ENCODE data around the gene RAB31.

RAB31 gene

DNA sequence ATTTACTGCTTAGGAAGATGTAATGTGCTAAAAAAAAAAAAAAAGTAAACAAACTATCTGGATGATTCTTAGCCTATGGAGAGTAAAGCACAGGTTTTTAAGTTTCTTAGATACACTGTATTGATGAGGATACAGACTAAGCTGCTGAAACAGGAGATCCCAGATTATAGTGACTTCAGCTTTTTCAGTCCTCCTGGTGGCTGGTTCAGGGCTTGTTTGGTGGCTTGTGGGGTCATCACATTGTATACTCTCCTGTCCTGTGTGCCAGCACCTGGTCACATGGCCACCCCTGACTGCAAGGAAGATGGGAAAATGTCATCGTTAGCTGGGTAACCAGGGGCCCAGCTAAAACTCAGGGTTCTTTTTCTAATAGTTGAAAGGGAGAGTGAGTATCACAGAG is 31.4 kb downstream of the RAB31 start:
- no peak for DNase-seq

- DNase-seq: peak; percentile 53
Measured at GRCh38 chr18:9740071-9740470, 32.0 kb downstream of the RAB31 start.

- no peak for DNase-seq
Measured at GRCh38 chr18:9741406-9741792, 33.3 kb downstream of the RAB31 start.

DNA sequence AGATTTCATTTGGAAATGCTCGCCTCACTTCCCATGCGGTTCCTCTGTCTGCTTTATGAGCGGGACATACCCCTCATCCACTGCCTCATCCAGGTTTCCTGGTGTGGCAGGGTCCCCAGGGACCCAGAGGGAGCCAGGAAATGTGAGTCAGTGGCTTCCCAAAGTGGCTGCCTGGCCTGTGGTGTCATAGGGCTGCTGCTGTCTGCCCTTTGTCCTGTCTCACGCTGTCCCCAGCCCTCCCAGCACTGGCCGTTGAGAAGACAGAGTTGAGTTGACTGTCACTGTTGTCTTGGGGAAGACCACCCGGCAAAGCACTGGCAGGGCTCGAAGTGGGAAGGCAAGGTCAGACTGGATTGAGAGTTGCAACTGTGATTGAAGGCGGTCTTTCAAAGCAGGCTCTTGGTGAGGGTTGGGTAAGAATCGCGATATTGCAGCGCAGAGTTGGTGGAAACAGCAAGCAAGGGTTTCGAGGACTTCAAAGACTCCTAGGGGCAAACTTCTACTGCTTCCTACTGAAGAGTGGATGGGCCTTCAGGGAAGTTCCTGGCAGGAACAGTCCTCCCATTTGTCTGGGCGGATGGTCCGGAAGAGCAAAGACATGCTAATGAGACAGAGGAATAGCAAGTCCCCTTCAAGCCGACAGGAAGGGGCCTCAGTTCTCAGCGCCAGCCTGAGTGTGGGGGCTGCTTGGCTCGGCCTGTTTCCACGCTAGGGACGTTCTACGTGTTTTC is 33.9 kb downstream of the RAB31 start:
- peak; percentile 83 for DNase-seq

GRCh38 chr18:9742524-9743131 is 34.5 kb downstream of the RAB31 start:
- DNase-seq: peak; percentile 53

DNA sequence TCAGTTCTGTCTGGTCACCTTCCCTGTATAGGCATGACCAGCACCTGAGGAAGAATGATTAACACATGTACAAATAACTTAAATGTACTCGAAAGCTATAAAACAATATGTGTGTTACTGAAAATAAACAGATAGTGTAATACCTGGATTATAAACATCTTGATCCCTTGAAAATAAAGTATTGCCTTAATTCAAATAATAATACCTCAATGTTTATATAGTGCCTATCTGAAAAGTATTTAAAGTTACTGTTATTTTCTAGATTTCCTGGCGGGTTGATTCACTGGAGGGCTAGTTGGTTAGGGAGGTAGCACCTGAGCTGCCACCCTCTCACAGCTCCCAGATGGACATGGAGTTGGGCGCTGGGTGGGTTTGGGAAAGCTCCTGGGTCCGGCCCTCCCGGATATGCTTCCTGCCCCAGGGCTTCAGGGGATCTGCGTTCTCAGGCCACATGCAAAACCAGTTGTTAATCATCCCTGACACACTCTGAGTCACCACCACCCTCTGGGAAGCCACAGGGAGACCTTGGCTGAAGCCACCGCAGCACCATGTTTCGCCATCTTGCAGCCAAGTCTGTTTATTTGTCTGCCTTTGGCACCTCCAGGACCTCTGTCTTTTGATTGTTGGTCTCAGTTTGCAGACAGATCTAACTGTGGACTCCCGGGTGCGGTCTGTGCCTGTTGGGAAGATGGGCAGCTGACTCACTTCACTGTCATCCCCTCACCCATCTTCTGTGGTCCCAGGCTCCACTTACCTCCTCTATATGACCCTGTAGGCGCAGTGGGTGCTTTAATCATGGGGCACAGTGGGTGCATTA is 35.3 kb downstream of the RAB31 start:
- peak; percentile 96 for DNase-seq

- peak; percentile 22 for DNase-seq
Measured at GRCh38 chr18:9746958-9747357, 38.9 kb downstream of the RAB31 start.

DNA sequence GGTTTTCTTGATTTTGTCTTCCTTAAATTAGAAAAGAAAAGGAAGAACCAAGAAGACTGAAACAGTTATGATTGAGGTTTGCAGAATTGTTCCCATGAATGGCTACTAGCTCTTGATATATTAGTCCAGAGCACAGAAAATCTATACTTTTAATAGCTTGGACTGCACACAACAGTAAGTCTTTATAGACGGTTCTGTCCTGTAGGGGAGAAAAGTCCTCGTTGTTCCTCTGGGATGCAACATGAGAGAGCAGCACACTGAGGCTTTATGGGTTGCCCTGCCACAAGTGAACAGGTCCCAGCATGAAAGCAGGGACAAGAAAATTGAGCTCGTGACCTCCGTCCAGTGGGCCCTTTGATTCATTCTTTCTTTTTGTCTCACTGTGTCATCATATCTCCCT is 41.5 kb downstream of the RAB31 start:
- no peak for DNase-seq

DNA sequence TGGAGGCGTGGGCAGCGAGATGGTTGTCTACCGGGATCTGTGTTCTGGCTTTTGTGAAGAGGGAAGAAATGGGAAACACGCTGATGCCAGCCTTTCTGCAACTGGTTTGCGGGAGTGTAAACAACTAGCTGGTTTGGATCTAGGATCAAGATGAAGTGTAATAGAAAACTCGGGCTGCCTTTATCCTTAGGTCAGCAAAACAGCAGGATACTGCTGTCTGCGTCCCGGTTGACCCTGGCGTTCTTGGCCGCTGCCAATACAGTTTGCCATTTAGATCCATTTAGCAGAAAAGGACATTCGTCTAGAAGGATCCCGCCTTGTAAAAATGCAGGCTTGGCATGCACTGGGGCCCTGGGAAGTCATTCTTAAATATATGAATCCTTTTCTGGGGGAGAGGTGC is 42.0 kb downstream of the RAB31 start:
- no peak for DNase-seq

- no peak for DNase-seq
Measured at GRCh38 chr18:9750606-9751304, 42.7 kb downstream of the RAB31 start.

- no peak for DNase-seq
Measured at GRCh38 chr18:9751371-9752031, 43.4 kb downstream of the RAB31 start.

- DNase-seq: peak; percentile 35
Measured at GRCh38 chr18:9753846-9754245, 45.7 kb downstream of the RAB31 start.

DNA sequence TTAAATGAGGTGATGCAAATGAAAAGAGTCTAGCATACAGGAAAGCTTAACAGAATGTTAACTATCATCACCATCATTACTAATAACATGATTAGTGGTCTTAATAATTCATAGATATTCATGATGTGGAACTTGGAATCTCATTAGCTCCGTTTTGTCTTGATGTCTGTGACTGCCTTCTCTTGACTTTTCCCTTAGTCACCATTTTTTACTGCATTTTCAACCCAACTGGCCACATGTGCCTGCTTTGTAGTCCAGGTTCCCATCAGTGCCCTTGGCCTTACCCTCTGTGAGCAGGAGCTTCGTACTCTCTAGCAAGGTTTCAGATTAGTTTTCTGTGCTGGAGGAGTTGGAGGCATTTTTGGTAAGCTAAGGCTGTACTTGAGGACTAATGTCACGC is 47.0 kb downstream of the RAB31 start:
- DNase-seq: no peak

- no peak for DNase-seq
Measured at GRCh38 chr18:9755615-9756014, 47.5 kb downstream of the RAB31 start.

DNA sequence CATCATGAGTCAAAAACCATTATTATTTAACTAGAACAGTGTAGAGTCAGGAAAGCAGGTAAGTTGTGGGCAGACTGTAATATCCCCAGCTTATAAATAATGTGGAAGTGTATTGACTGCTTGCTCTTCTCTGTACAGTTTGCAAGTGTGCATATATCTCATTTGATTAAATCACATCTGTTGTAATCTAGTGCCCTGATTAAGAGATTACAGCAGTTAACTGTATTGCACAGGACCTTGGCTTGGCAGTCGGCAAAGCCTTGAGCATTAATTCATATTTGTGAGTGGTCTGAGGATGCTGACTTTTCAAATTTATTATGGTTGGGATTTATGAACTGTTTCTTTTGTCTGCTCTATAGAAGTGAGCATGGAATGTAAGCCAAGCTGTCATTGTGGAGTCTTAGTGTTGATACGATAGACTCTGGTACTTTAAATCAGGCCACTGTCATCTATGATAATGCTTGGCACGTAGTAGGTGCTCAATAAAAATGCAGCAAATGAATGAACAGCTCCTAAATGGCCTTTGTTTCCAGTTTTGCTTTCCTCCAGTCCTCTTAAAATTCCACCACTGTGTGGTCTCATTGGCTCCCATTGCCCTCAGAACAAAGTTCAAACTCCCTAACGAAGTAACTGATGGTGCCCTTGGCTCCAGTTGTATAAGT is 48.3 kb downstream of the RAB31 start:
- no peak for DNase-seq

GRCh38 chr18:9756933-9757470 is 48.9 kb downstream of the RAB31 start:
- peak; percentile 34 for DNase-seq

DNA sequence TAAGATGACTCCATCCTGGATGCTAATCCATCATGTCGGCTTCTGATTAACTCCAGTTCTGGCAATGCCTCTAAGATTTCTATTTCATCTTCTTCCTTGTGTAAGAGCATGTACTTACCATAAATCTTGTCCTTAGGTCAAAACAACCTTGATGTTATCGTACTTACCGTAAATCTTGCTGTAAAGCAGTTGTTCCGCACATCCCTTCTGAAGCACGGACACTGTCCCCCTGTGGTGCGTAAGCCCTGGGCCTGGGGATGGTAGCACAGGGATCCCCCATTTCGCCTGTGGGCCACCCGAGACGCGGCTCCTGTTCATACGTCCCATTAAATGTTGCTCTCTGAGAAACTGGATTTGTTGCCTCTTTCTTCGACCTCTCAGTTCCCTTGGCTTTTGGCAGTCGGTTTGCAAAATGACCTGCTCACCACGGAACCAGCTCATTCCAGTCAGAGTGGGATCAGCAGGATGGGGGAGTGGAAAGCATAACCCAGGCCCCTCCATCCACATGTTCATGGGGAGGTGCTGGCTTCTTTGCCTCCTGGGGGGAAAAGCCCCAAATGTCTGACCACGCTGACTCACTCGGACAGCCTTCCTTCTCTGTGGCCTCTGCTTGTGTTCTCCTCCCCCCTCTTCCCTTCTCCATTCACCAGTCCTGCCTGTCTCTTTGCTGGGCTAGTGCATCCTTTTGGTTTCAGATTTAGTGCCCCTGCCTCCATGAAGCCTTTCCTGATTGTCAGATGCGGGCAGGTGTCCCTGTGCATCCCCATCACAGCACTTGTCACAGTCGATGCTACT is 49.9 kb downstream of the RAB31 start:
- DNase-seq: peak; percentile 89

- no peak for DNase-seq
Measured at GRCh38 chr18:9758624-9759075, 50.5 kb downstream of the RAB31 start.

DNA sequence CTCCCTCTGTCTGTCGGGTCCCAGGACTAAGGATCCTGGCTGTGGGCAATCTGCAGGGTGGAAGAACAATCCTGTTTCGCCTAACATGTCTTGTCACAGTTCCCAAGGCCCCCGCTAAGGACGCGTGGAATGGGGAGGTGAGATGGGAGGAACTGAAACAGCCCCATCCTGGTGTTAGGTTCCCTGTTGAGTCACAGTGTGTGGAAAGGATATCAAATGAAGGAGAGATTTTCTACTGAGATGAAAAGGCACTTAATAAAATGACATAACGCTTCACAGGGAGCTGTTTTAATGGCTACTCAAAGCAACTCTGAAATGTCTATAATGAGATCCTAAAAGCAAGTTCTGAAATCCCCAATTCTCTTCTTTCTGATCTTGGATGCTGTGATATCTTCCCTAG is 52.5 kb downstream of the RAB31 start:
- DNase-seq: no peak

GRCh38 chr18:9762526-9762925 is 54.4 kb downstream of the RAB31 start:
- no peak for DNase-seq

DNA sequence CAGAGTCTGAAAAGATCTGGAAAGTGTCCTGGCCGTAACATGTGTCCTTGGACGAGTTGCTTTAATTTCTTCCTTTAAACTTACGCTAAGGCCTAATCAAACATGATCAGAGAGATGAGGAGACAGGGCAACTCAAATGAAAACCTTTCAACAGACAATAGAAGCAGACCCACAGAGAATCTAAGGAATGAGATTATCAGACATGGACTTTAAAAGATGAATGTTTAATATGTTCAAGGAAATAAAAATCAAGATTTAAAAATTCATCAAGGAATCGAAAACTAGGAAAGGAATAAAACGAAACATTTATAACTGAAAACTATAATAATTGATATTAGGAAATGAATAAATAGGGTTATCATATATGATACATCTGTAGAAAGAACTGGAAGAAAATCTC is 55.1 kb downstream of the RAB31 start:
- DNase-seq: no peak

Measured in fibroblast of skin of right biceps (primary cell).